K562 (cell line): Measurements from ENCODE around the gene OR4E2. TPM values are rescaled to one million over a fixed set of nuclear protein-coding genes. Genes with fewer than 3 reads are reported as not detected.

Source experiments
- GMEB1 ChIP-seq: fragments of 250-450 bp; sonication (Bioruptor Pico); IDR thresholded peaks from 2 replicates; pipeline ENCODE4 v1.4.0; 2020; ENCODE audit warnings: mild to moderate bottlenecking
- JUN ChIP-seq, 2 experiments: sonication (generic) in 1 of 2; formaldehyde crosslinking in 1 of 2; IDR thresholded peaks; 2 replicates each; pipeline versions ENCODE4 v1.6.1 to v1.8.0; 2012 to 2022; ENCODE audit warnings: borderline replicate concordance in 2 of 2, mild to moderate bottlenecking in 2 of 2, improper control_type of control experiment in 1 of 2, low read depth in 1 of 2, low read length in 1 of 2, missing genetic modification reagents in 1 of 2
- MBD1 ChIP-seq: fragments of 250-450 bp; sonication (Bioruptor Pico); IDR thresholded peaks from 2 replicates; pipeline ENCODE4 v1.8.0; 2022; ENCODE audit warnings: inconsistent platforms
- NCOA1 ChIP-seq: fragments of 450-650 bp; IDR thresholded peaks from 2 replicates; pipeline ENCODE4 v1.6.1; 2016; ENCODE audit warnings: low read depth
- POLR3G ChIP-seq: IDR thresholded peaks from 2 replicates; pipeline ENCODE4 v1.6.1; 2011; ENCODE audit not compliant: insufficient read length, insufficient replicate concordance; ENCODE audit errors: extremely low read depth
- RBM17 ChIP-seq: fragments of 200-400 bp; formaldehyde crosslinking; IDR thresholded peaks from 2 replicates; pipeline ENCODE4 v1.6.1; 2017; ENCODE audit warnings: low read depth, mild to moderate bottlenecking, low read length, borderline replicate concordance
- THAP12 ChIP-seq: fragments of 250-450 bp; sonication (Bioruptor Pico); IDR thresholded peaks from 2 replicates; pipeline ENCODE4 v1.9.0; 2021; ENCODE audit warnings: mild to moderate bottlenecking, inconsistent platforms
- ZNF77 ChIP-seq: fragments of 250-450 bp; sonication (Bioruptor Pico); IDR thresholded peaks from 2 replicates; pipeline ENCODE4 v1.5.0; 2020
- polyA plus RNA-seq, 8 experiments: library from polyadenylated mRNA; depleted of rRNA in 4 of 8; stranded (reverse) in 5 of 8; unstranded in 3 of 8; fragments of >200 nt; fragmentation: Nextera tagmentation in 2 of 8; fragmentation: Illumina TruSeq in 1 of 8; extraction: Ambion mirVana in 2 of 8; extraction: Trizol in 1 of 8; gene quantifications; 2 replicates each; pipeline versions ENCODE4 v1.2.1 to v1.2.3, GENCODE V29; 2011 to 2014; ENCODE audit warnings: inconsistent platforms in 1 of 8, missing spikeins in 1 of 8
- small RNA-seq: library from RNA; depleted of rRNA; stranded (forward); fragments of <200 nt; gene quantifications from one replicate; pipeline ENCODE3, GENCODE V24; 2014
- total RNA-seq, 7 experiments: library from RNA; depleted of rRNA in 6 of 7; stranded (reverse); fragments of >200 nt in 6 of 7; fragmentation: Illumina TruSeq in 2 of 7; extraction: Trizol in 2 of 7; gene quantifications; 2 replicates each; pipeline versions ENCODE4 v1.2.1 to v1.2.3, GENCODE V29; 2011 to 2021; ENCODE audit warnings: low replicate concordance in 1 of 7

OR4E2 gene
- total and polyA plus RNA-seq, 9 of the 15 experiments (the other 6 are each of a cell fraction or from before 2014, with no cell fraction given), result not detected

DNA sequence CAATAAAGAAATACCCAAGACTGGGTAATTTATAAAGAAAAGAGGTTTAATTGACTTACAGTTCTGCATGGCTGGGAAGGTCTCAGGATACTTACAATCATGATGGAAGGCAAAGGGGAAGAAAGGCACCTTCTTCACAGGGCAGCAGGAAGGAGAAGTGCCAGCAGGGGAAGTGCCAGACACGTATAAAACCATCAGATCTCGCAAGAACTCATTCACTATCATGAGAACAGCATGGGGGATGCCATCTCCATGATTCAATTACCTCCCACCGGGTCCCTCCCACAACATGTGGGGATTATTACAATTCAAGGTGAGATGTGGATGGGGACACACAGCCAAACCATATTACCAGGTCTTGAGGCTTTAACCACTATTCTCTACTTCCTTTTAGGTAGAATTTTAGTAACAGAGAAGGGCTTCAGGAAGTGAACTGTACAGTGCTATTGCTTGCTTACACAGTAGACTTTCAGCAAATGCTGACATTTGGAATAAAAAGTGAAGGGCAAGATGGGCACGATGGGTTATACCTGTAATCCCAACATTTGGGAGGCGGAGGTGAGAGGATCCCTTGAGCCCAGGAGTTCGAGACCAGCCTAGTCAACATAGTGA is 60.8 kb downstream of the OR4E2 start (continued):
- TF ChIP-seq JUN (IDR thresholded peaks at IDR 0.05; ENCODE audit: borderline replicate concordance, low read depth, low read length) (no peak), JUN (CRISPR knock-in tag; IDR thresholded peaks at IDR 0.05; ENCODE audit: borderline replicate concordance) (no peak), GMEB1 (CRISPR knock-in tag) (no peak), ZNF77 (CRISPR knock-in tag) (no peak), NCOA1 (no peak), MBD1 (CRISPR knock-in tag) (no peak), RBM17 (no peak), THAP12 (CRISPR knock-in tag) (no peak), POLR3G (no peak)

Small RNAs within 50 kb of the gene (small RNA-seq; reads per million reads assigned to genes)
- gene AC243972.3, result not detected

Other genes starting within 250 kb of the OR4E2 start
Only the 7 nearest of the 8 such genes appear.
- gene RAB2B, start 176.9 kb upstream of the OR4E2 start, total RNA-seq (2014; rRNA removed), result 5.5 and 8.3 TPM in 2 replicates
- 12.3 and 13.3 TPM in 2 replicates for gene RAB2B, start 176.9 kb upstream of the OR4E2 start, total RNA-seq (2014; rRNA removed; fragmentation: Illumina TruSeq; extraction: Trizol)
- 9.1 and 9.5 TPM in 2 replicates for gene RAB2B, start 176.9 kb upstream of the OR4E2 start, total RNA-seq (2015; rRNA removed; fragmentation: Illumina TruSeq; extraction: Trizol)
- 9.8 and 10.5 TPM in 2 replicates for gene RAB2B, start 176.9 kb upstream of the OR4E2 start, total RNA-seq (2021)
- 18.7 and 19.8 TPM in 2 replicates for gene RAB2B, start 176.9 kb upstream of the OR4E2 start, polyA plus RNA-seq (2011; rRNA removed)
- gene RAB2B, start 176.9 kb upstream of the OR4E2 start, polyA plus RNA-seq (2014; fragmentation: Illumina TruSeq; extraction: Trizol), result 10.3 and 11.1 TPM in 2 replicates
- gene RAB2B, start 176.9 kb upstream of the OR4E2 start, polyA plus RNA-seq (2014; fragmentation: Nextera tagmentation; extraction: Ambion mirVana), result 10 to 100 TPM in 1 of 2 experiments, 1 to 10 TPM in 1; 4.6 to 10.2 TPM
- gene RAB2B, start 176.9 kb upstream of the OR4E2 start, polyA plus RNA-seq (2014; rRNA removed), result 8.8 and 11.0 TPM in 2 replicates
- 9.9 and 14.0 TPM in 2 replicates for gene TOX4, start 176.6 kb upstream of the OR4E2 start, total RNA-seq (2014; rRNA removed)
- 23.5 and 29.5 TPM in 2 replicates for gene TOX4, start 176.6 kb upstream of the OR4E2 start, total RNA-seq (2014; rRNA removed; fragmentation: Illumina TruSeq; extraction: Trizol)
- 20.2 and 20.6 TPM in 2 replicates for gene TOX4, start 176.6 kb upstream of the OR4E2 start, total RNA-seq (2015; rRNA removed; fragmentation: Illumina TruSeq; extraction: Trizol)
- gene TOX4, start 176.6 kb upstream of the OR4E2 start, total RNA-seq (2021), result 44.0 and 47.5 TPM in 2 replicates
- gene TOX4, start 176.6 kb upstream of the OR4E2 start, polyA plus RNA-seq (2011; rRNA removed), result 61.8 and 64.1 TPM in 2 replicates
- 46.4 and 61.6 TPM in 2 replicates for gene TOX4, start 176.6 kb upstream of the OR4E2 start, polyA plus RNA-seq (2014; fragmentation: Illumina TruSeq; extraction: Trizol)
- gene TOX4, start 176.6 kb upstream of the OR4E2 start, polyA plus RNA-seq (2014; fragmentation: Nextera tagmentation; extraction: Ambion mirVana), result 10 to 100 TPM; 41.0 to 76.5 TPM
- 33.8 and 34.1 TPM in 2 replicates for gene TOX4, start 176.6 kb upstream of the OR4E2 start, polyA plus RNA-seq (2014; rRNA removed)
- gene METTL3, start 142.5 kb upstream of the OR4E2 start, total RNA-seq (2014; rRNA removed), result 47.8 and 61.1 TPM in 2 replicates
- 57.7 and 65.7 TPM in 2 replicates for gene METTL3, start 142.5 kb upstream of the OR4E2 start, total RNA-seq (2014; rRNA removed; fragmentation: Illumina TruSeq; extraction: Trizol)
- gene METTL3, start 142.5 kb upstream of the OR4E2 start, total RNA-seq (2015; rRNA removed; fragmentation: Illumina TruSeq; extraction: Trizol), result 54.7 and 60.2 TPM in 2 replicates
- 59.0 and 63.3 TPM in 2 replicates for gene METTL3, start 142.5 kb upstream of the OR4E2 start, total RNA-seq (2021)
- gene METTL3, start 142.5 kb upstream of the OR4E2 start, polyA plus RNA-seq (2011; rRNA removed), result 151 and 164 TPM in 2 replicates
- gene METTL3, start 142.5 kb upstream of the OR4E2 start, polyA plus RNA-seq (2014; fragmentation: Illumina TruSeq; extraction: Trizol), result 68.3 and 74.8 TPM in 2 replicates
- gene METTL3, start 142.5 kb upstream of the OR4E2 start, polyA plus RNA-seq (2014; fragmentation: Nextera tagmentation; extraction: Ambion mirVana), result 10 to 100 TPM; 42.1 to 66.8 TPM
- gene METTL3, start 142.5 kb upstream of the OR4E2 start, polyA plus RNA-seq (2014; rRNA removed), result 102 and 115 TPM in 2 replicates
- 10.0 and 12.1 TPM in 2 replicates for gene SALL2, start 127.5 kb upstream of the OR4E2 start, total RNA-seq (2014; rRNA removed)
- 11.3 and 12.9 TPM in 2 replicates for gene SALL2, start 127.5 kb upstream of the OR4E2 start, total RNA-seq (2014; rRNA removed; fragmentation: Illumina TruSeq; extraction: Trizol)
- gene SALL2, start 127.5 kb upstream of the OR4E2 start, total RNA-seq (2015; rRNA removed; fragmentation: Illumina TruSeq; extraction: Trizol), result 14.2 and 15.8 TPM in 2 replicates
- gene SALL2, start 127.5 kb upstream of the OR4E2 start, total RNA-seq (2021), result 25.9 and 27.6 TPM in 2 replicates
- 10.0 and 17.5 TPM in 2 replicates for gene SALL2, start 127.5 kb upstream of the OR4E2 start, polyA plus RNA-seq (2011; rRNA removed)
- 30.4 and 35.8 TPM in 2 replicates for gene SALL2, start 127.5 kb upstream of the OR4E2 start, polyA plus RNA-seq (2014; fragmentation: Illumina TruSeq; extraction: Trizol)
- gene SALL2, start 127.5 kb upstream of the OR4E2 start, polyA plus RNA-seq (2014; fragmentation: Nextera tagmentation; extraction: Ambion mirVana), result 1 to 10 TPM; 6.6 to 9.9 TPM
- 12.5 and 13.1 TPM in 2 replicates for gene SALL2, start 127.5 kb upstream of the OR4E2 start, polyA plus RNA-seq (2014; rRNA removed)
- not detected in 2 replicates for gene OR10G3, start 73.8 kb upstream of the OR4E2 start, total RNA-seq (2014; rRNA removed)
- gene OR10G3, start 73.8 kb upstream of the OR4E2 start, total RNA-seq (2014; rRNA removed; fragmentation: Illumina TruSeq; extraction: Trizol), result not detected in 2 replicates
- not detected in 2 replicates for gene OR10G3, start 73.8 kb upstream of the OR4E2 start, total RNA-seq (2015; rRNA removed; fragmentation: Illumina TruSeq; extraction: Trizol)
- gene OR10G3, start 73.8 kb upstream of the OR4E2 start, total RNA-seq (2021), result not detected in 2 replicates
- not detected in 2 replicates for gene OR10G3, start 73.8 kb upstream of the OR4E2 start, polyA plus RNA-seq (2011; rRNA removed)
- not detected in 2 replicates for gene OR10G3, start 73.8 kb upstream of the OR4E2 start, polyA plus RNA-seq (2014; fragmentation: Illumina TruSeq; extraction: Trizol)
- not detected for gene OR10G3, start 73.8 kb upstream of the OR4E2 start, polyA plus RNA-seq (2014; fragmentation: Nextera tagmentation; extraction: Ambion mirVana)
- not detected in 2 replicates for gene OR10G3, start 73.8 kb upstream of the OR4E2 start, polyA plus RNA-seq (2014; rRNA removed)
- gene OR10G2, start 18.9 kb upstream of the OR4E2 start, total RNA-seq (2014; rRNA removed), result not detected in 2 replicates
- not detected in 2 replicates for gene OR10G2, start 18.9 kb upstream of the OR4E2 start, total RNA-seq (2014; rRNA removed; fragmentation: Illumina TruSeq; extraction: Trizol)
- gene OR10G2, start 18.9 kb upstream of the OR4E2 start, total RNA-seq (2015; rRNA removed; fragmentation: Illumina TruSeq; extraction: Trizol), result not detected in 2 replicates
- gene OR10G2, start 18.9 kb upstream of the OR4E2 start, total RNA-seq (2021), result not detected in 2 replicates
- gene OR10G2, start 18.9 kb upstream of the OR4E2 start, polyA plus RNA-seq (2011; rRNA removed), result not detected in 2 replicates
- not detected in 2 replicates for gene OR10G2, start 18.9 kb upstream of the OR4E2 start, polyA plus RNA-seq (2014; fragmentation: Illumina TruSeq; extraction: Trizol)
- gene OR10G2, start 18.9 kb upstream of the OR4E2 start, polyA plus RNA-seq (2014; fragmentation: Nextera tagmentation; extraction: Ambion mirVana), result not detected
- not detected in 2 replicates for gene OR10G2, start 18.9 kb upstream of the OR4E2 start, polyA plus RNA-seq (2014; rRNA removed)
- not detected in 2 replicates for gene OR4E1, start 20.0 kb downstream of the OR4E2 start, total RNA-seq (2014; rRNA removed)
- not detected in 2 replicates for gene OR4E1, start 20.0 kb downstream of the OR4E2 start, total RNA-seq (2014; rRNA removed; fragmentation: Illumina TruSeq; extraction: Trizol)
- gene OR4E1, start 20.0 kb downstream of the OR4E2 start, total RNA-seq (2015; rRNA removed; fragmentation: Illumina TruSeq; extraction: Trizol), result not detected in 2 replicates
- gene OR4E1, start 20.0 kb downstream of the OR4E2 start, total RNA-seq (2021), result not detected in 2 replicates
- gene OR4E1, start 20.0 kb downstream of the OR4E2 start, polyA plus RNA-seq (2011; rRNA removed), result not detected in 2 replicates
- not detected in 2 replicates for gene OR4E1, start 20.0 kb downstream of the OR4E2 start, polyA plus RNA-seq (2014; fragmentation: Illumina TruSeq; extraction: Trizol)
- gene OR4E1, start 20.0 kb downstream of the OR4E2 start, polyA plus RNA-seq (2014; fragmentation: Nextera tagmentation; extraction: Ambion mirVana), result not detected
- not detected in 2 replicates for gene OR4E1, start 20.0 kb downstream of the OR4E2 start, polyA plus RNA-seq (2014; rRNA removed)